ENCODE measurements around the gene RASSF10. TPM values are rescaled to one million over a fixed set of nuclear protein-coding genes. Genes with fewer than 3 reads are reported as not detected.

RASSF10 gene
- total RNA-seq, 6 donors from 2014 or later, result 2.0 to 9.6 (median 4.7) TPM

DNA sequence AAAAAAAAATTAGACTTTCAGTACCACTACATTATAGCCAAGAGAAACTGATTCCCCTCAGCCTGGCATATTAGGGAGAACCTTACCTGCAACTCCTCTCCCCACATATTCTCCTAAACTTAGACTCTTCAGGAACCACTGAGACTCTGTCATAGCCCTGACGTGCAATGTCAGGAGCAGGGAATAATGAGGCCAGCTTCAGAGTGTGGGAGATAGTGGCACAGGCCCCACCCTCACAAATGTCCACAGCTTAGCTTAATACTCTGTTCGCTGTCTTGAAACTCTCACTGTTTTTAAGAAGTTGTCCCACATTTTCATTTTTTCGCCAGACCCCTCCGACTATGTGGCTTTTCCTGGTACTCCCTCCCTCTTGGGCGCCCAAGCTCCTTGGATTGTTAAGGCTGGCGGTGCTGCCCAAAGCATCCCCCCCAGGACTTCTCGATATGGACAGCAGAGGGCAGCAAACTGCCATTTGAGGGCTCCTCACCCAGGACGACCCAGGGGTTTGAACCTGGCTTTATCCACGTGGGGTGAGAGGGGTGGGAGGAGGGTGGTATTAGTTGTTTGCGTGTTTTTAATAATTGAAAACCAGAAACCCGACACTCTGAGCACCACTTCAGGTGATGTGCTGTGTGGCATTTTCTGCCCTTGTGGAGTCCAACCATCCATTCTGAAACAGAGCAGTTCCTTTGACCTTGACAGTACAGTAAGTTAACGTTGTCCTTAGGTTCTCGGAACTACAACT, 45.2 kb upstream of the RASSF10 start:
- H3K4me3 ChIP-seq, result no peak overlapping the region
- DNase-seq (peak in 1 of 2 donors; percentile 56), ATAC-seq (ENCODE audit: low FRiP score in 2 of 2) (peak; percentile 70 to 91)
- H3K9me3 ChIP-seq, result no peaks in the 10 kb centered on the region
- no peaks in the 10 kb centered on the region for H3K4me1 ChIP-seq
- TF ChIP-seq POLR2A (IDR thresholded peaks at IDR 0.05), result no peak
- TF ChIP-seq, protein P1, sequence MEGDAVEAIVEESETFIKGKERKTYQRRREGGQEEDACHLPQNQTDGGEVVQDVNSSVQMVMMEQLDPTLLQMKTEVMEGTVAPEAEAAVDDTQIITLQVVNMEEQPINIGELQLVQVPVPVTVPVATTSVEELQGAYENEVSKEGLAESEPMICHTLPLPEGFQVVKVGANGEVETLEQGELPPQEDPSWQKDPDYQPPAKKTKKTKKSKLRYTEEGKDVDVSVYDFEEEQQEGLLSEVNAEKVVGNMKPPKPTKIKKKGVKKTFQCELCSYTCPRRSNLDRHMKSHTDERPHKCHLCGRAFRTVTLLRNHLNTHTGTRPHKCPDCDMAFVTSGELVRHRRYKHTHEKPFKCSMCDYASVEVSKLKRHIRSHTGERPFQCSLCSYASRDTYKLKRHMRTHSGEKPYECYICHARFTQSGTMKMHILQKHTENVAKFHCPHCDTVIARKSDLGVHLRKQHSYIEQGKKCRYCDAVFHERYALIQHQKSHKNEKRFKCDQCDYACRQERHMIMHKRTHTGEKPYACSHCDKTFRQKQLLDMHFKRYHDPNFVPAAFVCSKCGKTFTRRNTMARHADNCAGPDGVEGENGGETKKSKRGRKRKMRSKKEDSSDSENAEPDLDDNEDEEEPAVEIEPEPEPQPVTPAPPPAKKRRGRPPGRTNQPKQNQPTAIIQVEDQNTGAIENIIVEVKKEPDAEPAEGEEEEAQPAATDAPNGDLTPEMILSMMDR (IDR thresholded peaks at IDR 0.05), result peak; percentile 59 to 84 (median 78)
- 15 to 17% methylated on average over 13 of the region's 13 CpGs for WGBS, 2 donors
- H3K27ac ChIP-seq, result no peak overlapping the region
- H3K27me3 ChIP-seq, result no peaks in the 10 kb centered on the region
- H3K36me3 ChIP-seq, result no peaks in the 10 kb centered on the region

DNA sequence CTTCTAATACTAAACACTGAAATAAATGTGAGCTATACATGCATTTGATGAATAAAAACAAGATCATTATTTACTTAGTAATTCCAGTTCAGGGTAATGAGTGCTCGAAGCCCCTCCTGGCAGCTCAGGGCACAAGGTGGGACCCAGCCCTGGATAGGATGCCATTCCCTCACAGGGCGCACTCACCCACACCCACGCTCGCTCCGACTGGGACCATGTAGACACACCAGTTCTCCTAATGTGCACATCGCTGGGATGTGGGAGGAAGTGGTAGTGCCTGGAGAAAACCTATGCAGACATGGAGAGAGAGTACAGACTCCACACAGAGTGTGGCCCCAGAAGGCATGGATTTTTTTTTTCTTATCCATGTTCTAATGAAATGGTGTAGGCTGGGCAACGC, 44.5 kb upstream of the RASSF10 start:
- DNase-seq (no peak), ATAC-seq (ENCODE audit: low FRiP score in 2 of 2) (peak in 1 of 2 donors; percentile 23)
- no peaks in the 10 kb centered on the region for H3K36me3 ChIP-seq
- H3K4me3 ChIP-seq, result no peak overlapping the region
- no peak overlapping the region for H3K27ac ChIP-seq
- no peaks in the 10 kb centered on the region for H3K27me3 ChIP-seq
- WGBS, 2 donors, result 85 to 92% methylated on average over 6 to 7 of the region's 7 CpGs
- TF ChIP-seq EP300 (IDR thresholded peaks at IDR 0.05), result no peak
- no peak for TF ChIP-seq POLR2A (IDR thresholded peaks at IDR 0.05)
- TF ChIP-seq, protein P1 (IDR thresholded peaks at IDR 0.05), result no peak
- TF ChIP-seq POLR2AphosphoS5 (IDR thresholded peaks at IDR 0.05), result no peak
- no peaks in the 10 kb centered on the region for H3K9me3 ChIP-seq
- no peaks in the 10 kb centered on the region for H3K4me1 ChIP-seq

DNA sequence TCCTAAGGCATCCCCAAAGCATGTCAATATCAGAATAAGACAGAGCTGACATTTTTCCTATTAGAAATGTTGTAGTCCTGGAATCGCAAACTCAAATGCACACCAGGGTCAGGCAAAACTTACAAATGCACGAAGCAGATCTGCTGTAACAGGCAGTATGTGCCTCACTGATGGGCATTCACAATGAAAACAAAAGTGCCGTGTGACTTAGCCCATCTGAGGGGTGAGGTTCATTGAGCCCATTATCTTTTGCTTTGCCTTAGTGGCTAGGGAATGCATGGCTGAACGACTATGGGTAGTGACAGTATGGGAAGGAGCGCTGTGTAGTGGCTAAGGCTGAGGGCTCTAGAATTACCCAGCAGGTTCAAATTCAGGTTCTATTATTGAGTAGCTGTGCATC, 43.1 kb upstream of the RASSF10 start:
- no peaks in the 10 kb centered on the region for H3K36me3 ChIP-seq
- H3K9me3 ChIP-seq, result no peaks in the 10 kb centered on the region
- H3K27me3 ChIP-seq, result no peaks in the 10 kb centered on the region
- H3K4me3 ChIP-seq, result no peak overlapping the region
- 90 to 92% methylated on average over 5 of the region's 5 CpGs for WGBS, 2 donors
- TF ChIP-seq POLR2A (IDR thresholded peaks at IDR 0.05), result no peak
- TF ChIP-seq EP300 (IDR thresholded peaks at IDR 0.05), result no peak
- TF ChIP-seq, protein P1 (IDR thresholded peaks at IDR 0.05), result no peak
- no peak for TF ChIP-seq POLR2AphosphoS5 (IDR thresholded peaks at IDR 0.05)
- H3K27ac ChIP-seq, result no peak overlapping the region
- DNase-seq (no peak), ATAC-seq (ENCODE audit: low FRiP score in 2 of 2) (no peak)
- H3K4me1 ChIP-seq, result no peaks in the 10 kb centered on the region

DNA sequence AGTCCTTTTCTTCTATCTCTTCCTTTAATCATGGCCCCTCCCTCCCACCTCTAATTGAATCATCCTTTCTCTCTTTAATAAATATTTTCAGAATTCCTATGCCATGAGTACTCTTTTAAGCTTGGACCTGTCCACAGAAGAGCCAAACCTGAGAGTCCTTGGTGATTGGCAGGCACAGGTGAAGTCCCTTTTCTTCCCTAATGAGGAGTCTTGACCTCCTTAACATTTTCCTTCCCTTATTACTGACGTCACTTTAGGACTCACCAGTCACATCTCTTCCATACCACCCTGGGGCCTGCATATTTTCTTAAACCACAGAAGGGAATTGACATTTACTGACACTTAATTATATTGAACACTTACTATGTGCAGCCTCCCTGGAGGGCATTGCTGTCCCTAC, 41.0 kb upstream of the RASSF10 start:
- H3K9me3 ChIP-seq, result no peaks in the 10 kb centered on the region
- no peaks in the 10 kb centered on the region for H3K4me1 ChIP-seq
- H3K4me3 ChIP-seq, result no peak overlapping the region
- no peak overlapping the region for H3K27ac ChIP-seq
- 40 to 61% methylated on average over 1 of the region's 1 CpG for WGBS, 2 donors
- DNase-seq, result no peak
- no peak for TF ChIP-seq EP300 (IDR thresholded peaks at IDR 0.05)
- TF ChIP-seq POLR2AphosphoS5 (IDR thresholded peaks at IDR 0.05), result no peak
- TF ChIP-seq, protein P1 (IDR thresholded peaks at IDR 0.05), result no peak
- no peak for TF ChIP-seq POLR2A (IDR thresholded peaks at IDR 0.05)
- no peak for ATAC-seq (ENCODE audit: low FRiP score in 2 of 2)
- H3K36me3 ChIP-seq, result no peaks in the 10 kb centered on the region
- no peaks in the 10 kb centered on the region for H3K27me3 ChIP-seq

DNA sequence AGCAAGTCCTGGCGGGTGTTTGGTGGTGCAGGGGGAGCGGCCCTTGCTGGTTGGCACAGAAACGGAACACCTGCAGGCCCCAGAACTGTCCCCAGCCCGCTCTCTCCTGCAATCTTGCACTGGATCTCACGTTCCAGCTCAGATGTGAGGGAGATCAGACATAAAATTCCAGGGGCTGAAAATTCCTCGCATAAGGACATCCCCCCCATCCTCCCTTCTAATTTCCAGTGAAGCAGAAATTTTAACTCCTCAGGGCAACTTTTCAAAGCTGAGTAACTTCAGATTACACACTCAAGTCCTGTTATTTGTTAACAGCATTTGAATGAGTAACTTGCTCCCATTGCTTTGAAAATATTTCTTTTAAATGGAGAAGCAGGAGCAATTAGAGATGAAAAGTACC, 40.3 kb upstream of the RASSF10 start:
- Histone ChIP-seq H3K36me3 (no peaks in the 10 kb centered on the region), H3K9me3 (no peaks in the 10 kb centered on the region), H3K4me3 (no peak overlapping the region), H3K4me1 (no peaks in the 10 kb centered on the region), H3K27ac (no peak overlapping the region), H3K27me3 (no peaks in the 10 kb centered on the region)
- 85 to 92% methylated on average over 6 of the region's 6 CpGs for WGBS, 2 donors
- DNase-seq, result peak in 1 of 2 donors; percentile 2
- TF ChIP-seq, protein P1 (IDR thresholded peaks at IDR 0.05), result no peak
- TF ChIP-seq POLR2AphosphoS5 (IDR thresholded peaks at IDR 0.05) (no peak), EP300 (IDR thresholded peaks at IDR 0.05) (no peak), POLR2A (IDR thresholded peaks at IDR 0.05) (no peak)
- no peak for ATAC-seq (ENCODE audit: low FRiP score in 2 of 2)

Data from upper lobe of left lung (tissue), 6 donors.